NCI-H524 treated with DMSO at 0.1 percent for 48 hours (cell line): ENCODE data around the gene PFDN2.

Source experiments
- DNase-seq: peaks from one replicate; lab custom pipeline; 2025; lab: John Stamatoyannopoulos, UW

Gene PFDN2

GRCh38 chr1:161051219-161051618 is 66.6 kb downstream of the PFDN2 start:
- no peak for DNase-seq
